ENCODE results near the gene FAM237B. TPM values are rescaled to one million over a fixed set of nuclear protein-coding genes. Genes with fewer than 3 reads are reported as not detected.

FAM237B gene
- total RNA-seq, 1 donor from 2014 or later = not detected

DNA sequence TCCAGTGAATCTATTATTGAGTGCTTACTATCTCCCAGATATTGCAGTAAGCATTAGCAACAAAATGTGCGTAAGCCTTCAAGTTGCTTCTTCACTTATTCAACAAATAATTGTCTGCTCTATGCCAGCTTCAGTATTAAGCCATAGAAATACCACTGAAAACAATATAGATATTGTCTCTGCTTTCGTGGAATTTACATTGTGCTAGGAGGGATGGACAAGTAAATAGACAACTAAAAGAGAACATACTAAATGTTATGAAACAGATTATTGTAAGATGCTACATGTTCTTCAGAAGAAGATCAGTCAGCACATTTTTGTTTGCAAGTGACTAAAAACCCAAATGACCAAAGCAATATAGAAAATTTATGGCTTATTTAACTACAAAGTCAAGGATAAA is 48.9 kb downstream of the FAM237B start:
- no peak overlapping the region for H3K27ac ChIP-seq (replicated peaks)
- no peaks in the 10 kb centered on the region for H3K9me3 ChIP-seq (replicated peaks)
- DNase-seq = no peak
- no peaks in the 10 kb centered on the region for H3K4me1 ChIP-seq
- H3K27me3 ChIP-seq (ENCODE audit: low read depth) = no peaks in the 10 kb centered on the region
- no peaks in the 10 kb centered on the region for H3K36me3 ChIP-seq
- no peak overlapping the region for H3K4me3 ChIP-seq
- TF ChIP-seq, protein P1, sequence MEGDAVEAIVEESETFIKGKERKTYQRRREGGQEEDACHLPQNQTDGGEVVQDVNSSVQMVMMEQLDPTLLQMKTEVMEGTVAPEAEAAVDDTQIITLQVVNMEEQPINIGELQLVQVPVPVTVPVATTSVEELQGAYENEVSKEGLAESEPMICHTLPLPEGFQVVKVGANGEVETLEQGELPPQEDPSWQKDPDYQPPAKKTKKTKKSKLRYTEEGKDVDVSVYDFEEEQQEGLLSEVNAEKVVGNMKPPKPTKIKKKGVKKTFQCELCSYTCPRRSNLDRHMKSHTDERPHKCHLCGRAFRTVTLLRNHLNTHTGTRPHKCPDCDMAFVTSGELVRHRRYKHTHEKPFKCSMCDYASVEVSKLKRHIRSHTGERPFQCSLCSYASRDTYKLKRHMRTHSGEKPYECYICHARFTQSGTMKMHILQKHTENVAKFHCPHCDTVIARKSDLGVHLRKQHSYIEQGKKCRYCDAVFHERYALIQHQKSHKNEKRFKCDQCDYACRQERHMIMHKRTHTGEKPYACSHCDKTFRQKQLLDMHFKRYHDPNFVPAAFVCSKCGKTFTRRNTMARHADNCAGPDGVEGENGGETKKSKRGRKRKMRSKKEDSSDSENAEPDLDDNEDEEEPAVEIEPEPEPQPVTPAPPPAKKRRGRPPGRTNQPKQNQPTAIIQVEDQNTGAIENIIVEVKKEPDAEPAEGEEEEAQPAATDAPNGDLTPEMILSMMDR (IDR thresholded peaks at IDR 0.05; ENCODE audit: borderline replicate concordance) = no peak
- intact Hi-C loops (cut with micrococcal nuclease) = no loop called here

DNA sequence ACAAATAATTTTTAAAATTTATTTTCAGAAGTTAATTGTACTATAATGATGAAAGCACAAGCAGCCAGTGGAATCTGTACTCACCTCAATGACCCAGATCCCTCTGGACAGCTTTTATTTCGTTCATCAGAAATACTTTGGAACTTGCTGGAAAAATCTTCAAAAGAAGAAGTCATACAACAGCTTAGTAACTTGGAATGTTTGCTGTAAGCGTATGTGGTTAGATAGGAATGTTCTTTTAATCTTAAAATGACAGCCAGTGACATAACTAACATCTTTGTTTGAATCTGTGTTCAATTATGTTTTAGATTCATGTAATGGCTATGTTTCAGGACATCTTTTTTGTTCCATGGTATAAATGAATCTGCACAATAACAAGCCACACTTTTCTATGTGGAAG is 49.4 kb downstream of the FAM237B start:
- intact Hi-C loops (cut with micrococcal nuclease) = no loop called here
- Histone ChIP-seq H3K9me3 (replicated peaks) (no peaks in the 10 kb centered on the region), H3K36me3 (no peaks in the 10 kb centered on the region), H3K27me3 (ENCODE audit: low read depth) (no peaks in the 10 kb centered on the region), H3K27ac (replicated peaks) (no peak overlapping the region), H3K4me1 (no peaks in the 10 kb centered on the region), H3K4me3 (no peak overlapping the region)
- TF ChIP-seq, protein P1 (IDR thresholded peaks at IDR 0.05; ENCODE audit: borderline replicate concordance) = no peak
- DNase-seq = no peak

DNA sequence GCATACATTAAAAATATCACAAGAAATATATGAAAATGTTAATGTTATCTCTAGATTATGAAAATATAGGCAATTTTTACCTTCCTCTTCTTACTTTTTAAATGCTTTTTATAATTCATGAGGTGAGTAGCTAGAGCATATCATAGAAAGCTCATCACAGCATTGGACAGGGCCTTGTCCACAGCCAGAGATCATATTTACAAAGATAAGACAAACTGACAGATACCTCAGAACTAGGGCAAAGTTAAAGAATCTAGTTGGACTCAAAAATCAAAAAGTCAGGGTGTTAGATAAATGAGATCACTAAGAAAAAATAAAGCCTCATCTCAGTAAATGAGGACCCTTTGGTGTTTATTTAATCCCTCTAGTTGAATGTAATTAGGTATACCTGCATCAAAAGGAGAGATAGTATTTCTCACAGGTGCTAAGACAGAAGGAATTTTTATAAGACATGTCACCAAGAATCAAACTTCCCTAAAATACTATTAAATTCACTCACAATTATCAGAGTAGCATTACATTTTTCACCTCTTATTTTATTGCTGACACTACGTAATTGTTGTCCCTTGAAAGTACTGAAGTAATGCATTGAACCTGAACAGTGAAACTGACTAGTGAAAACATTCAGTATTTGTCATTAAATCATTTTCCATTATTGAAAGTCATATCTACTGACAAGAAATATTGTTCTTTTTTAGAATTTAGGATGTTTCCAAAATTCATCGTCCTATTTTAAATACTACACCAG is 50.5 kb downstream of the FAM237B start:
- intact Hi-C loops (cut with micrococcal nuclease) = no loop called here
- TF ChIP-seq, protein P1 (IDR thresholded peaks at IDR 0.05; ENCODE audit: borderline replicate concordance) = no peak
- Histone ChIP-seq H3K4me3 (no peak overlapping the region), H3K36me3 (no peaks in the 10 kb centered on the region), H3K4me1 (no peaks in the 10 kb centered on the region), H3K27ac (replicated peaks) (no peak overlapping the region), H3K27me3 (ENCODE audit: low read depth) (no peaks in the 10 kb centered on the region), H3K9me3 (replicated peaks) (no peaks in the 10 kb centered on the region)
- no peak for DNase-seq

DNA sequence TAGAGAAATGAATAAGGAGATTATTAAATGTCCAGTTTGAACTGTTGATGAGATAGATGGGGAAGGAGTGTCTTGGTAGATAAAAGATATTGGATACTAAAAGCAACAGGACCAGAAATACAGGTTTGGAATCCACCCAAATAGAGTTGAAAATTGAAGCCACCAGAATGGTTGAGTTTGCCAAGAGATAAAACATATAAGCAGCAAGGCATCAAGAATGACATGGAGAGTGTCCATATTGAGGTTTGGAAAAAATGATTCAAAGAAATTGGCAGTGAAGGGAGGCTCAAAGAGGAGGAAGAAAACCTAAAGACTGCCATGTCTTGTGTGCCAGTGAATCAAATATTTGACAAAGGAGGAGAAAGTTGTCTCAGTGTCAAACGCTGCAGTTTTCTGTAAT is 51.9 kb downstream of the FAM237B start:
- Histone ChIP-seq H3K9me3 (replicated peaks) (no peaks in the 10 kb centered on the region), H3K4me3 (no peak overlapping the region), H3K27me3 (ENCODE audit: low read depth) (no peaks in the 10 kb centered on the region), H3K36me3 (no peaks in the 10 kb centered on the region), H3K4me1 (no peaks in the 10 kb centered on the region), H3K27ac (replicated peaks) (no peak overlapping the region)
- intact Hi-C loops (cut with micrococcal nuclease) = no loop called here
- TF ChIP-seq, protein P1 (IDR thresholded peaks at IDR 0.05; ENCODE audit: borderline replicate concordance) = no peak
- no peak for DNase-seq

DNA sequence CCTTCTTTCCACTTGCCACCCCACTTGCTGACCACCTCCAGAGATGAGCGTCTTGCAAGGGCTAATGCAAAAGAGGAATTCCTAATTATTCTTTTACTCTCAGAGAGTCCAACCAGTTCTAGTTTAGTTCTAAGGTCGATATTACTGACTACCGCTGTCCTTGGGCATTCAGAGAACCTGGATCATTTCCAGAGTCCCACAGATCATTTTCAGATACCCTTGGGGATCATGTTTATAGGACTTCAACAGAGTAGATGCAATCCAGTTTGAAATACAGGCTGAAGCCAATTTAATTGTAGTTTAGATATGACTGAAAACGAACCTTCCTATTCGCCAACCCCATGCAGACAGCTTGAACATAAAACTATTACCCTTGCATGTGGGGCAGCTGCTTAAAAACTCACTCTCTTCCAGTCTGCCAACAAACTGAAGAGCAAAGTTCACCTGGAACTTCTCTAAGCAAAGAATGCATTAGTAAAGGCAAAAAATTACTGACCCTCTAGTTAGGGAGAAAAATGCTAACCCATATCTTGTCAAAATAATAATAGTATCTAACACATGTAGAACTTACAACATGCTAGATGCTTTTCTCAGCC is 53.7 kb downstream of the FAM237B start:
- H3K4me3 ChIP-seq = no peak overlapping the region
- no peaks in the 10 kb centered on the region for H3K4me1 ChIP-seq
- no peaks in the 10 kb centered on the region for H3K9me3 ChIP-seq (replicated peaks)
- no peaks in the 10 kb centered on the region for H3K27me3 ChIP-seq (ENCODE audit: low read depth)
- H3K27ac ChIP-seq (replicated peaks) = peak overlapping the region; percentile 10
- intact Hi-C loops (cut with micrococcal nuclease) = no loop called here
- no peak for DNase-seq
- H3K36me3 ChIP-seq = no peaks in the 10 kb centered on the region
- TF ChIP-seq, protein P1 (IDR thresholded peaks at IDR 0.05; ENCODE audit: borderline replicate concordance) = no peak

All from left ventricle myocardium inferior (tissue), 1 donor.